OCI-LY3 (cell line): ENCODE results near the gene PEAK3.

Experiments used
- H2AFZ ChIP-seq: fragments of 200-600, 300-600 bp; shearing (Covaris generic); 2 replicates; pipeline ENCODE4 v1.6.0; 2014; ENCODE audit warnings: antibody characterized with exemption, low read depth, low read length
- H3K27ac ChIP-seq: fragments of 200-600, 300-600 bp; sonication (generic); 2 replicates; pipeline ENCODE4 v1.5.1; 2014; ENCODE audit warnings: mild to moderate bottlenecking, low read length, moderate library complexity, mixed read lengths
- H3K27me3 ChIP-seq: fragments of 200-600, 300-600 bp; sonication (generic); 2 replicates; pipeline ENCODE4 v1.6.1; 2014; ENCODE audit warnings: low read depth, low read length, mixed read lengths
- H3K36me3 ChIP-seq: fragments of 200-600, 300-600 bp; sonication (generic); replicated peaks from 2 replicates; pipeline ENCODE3; 2014; ENCODE audit warnings: low read depth, low read length, mixed read lengths
- H3K4me1 ChIP-seq: fragments of 300-600, 200-600 bp; sonication (generic); 2 replicates; pipeline ENCODE4 v1.6.1; 2014; ENCODE audit warnings: low read length, mixed read lengths
- H3K4me2 ChIP-seq: fragments of 200-600, 300-600 bp; sonication (generic); 2 replicates; pipeline ENCODE4 v1.6.1; 2014; ENCODE audit warnings: low read length, mixed read lengths
- H3K4me3 ChIP-seq: fragments of 300-600, 200-600 bp; sonication (generic); 2 replicates; pipeline ENCODE4 v1.5.1; 2014; ENCODE audit warnings: antibody characterized with exemption, mild to moderate bottlenecking, low read length, moderate library complexity
- H3K79me2 ChIP-seq: fragments of 300-600, 200-600 bp; shearing (Covaris generic); 2 replicates; pipeline ENCODE4 v1.6.1; 2014; ENCODE audit warnings: mild to moderate bottlenecking, low read length, mixed read lengths
- H3K9ac ChIP-seq: fragments of 300-600, 200-600 bp; shearing (Covaris generic); 2 replicates; pipeline ENCODE4 v1.6.0; 2014; ENCODE audit warnings: mild to moderate bottlenecking, low read length, moderate library complexity
- H3K9me3 ChIP-seq: fragments of 200-600, 300-600 bp; shearing (Covaris generic); 2 replicates; pipeline ENCODE4 v1.6.1; 2014; ENCODE audit warnings: low read length, mixed read lengths; ENCODE audit not compliant: insufficient read depth
- H4K20me1 ChIP-seq: fragments of 200-600, 300-600 bp; sonication (generic); 2 replicates; pipeline ENCODE4 v1.6.1; 2016; ENCODE audit warnings: low read length, mixed read lengths; ENCODE audit not compliant: insufficient read depth
- CTCF ChIP-seq: fragments of 200-600, 300-600 bp; sonication (generic); IDR thresholded peaks from 2 replicates; pipeline ENCODE4 v1.5.1; 2014; ENCODE audit warnings: antibody characterized with exemption, low read length, low read depth
- EZH2phosphoT487 ChIP-seq: fragments of 200-600 bp; shearing (Covaris generic); IDR thresholded peaks from 2 replicates; pipeline ENCODE4 v1.6.1; 2018; ENCODE audit warnings: antibody characterized with exemption, mixed run types, low read depth

The PEAK3 gene

GRCh38 chr19:2269244-2270156 lies 12.5 kb downstream of the PEAK3 start:
- 0 out of 2 replicates have a peak, but pooled peaks have one; percentile 5 for TF ChIP-seq CTCF
- TF ChIP-seq EZH2phosphoT487, result no peak
- H2AFZ ChIP-seq, result no peak overlapping the region
- H4K20me1 ChIP-seq, result peaks cover 47% of the 10 kb centered on the region
- H3K27me3 ChIP-seq, result no peaks in the 10 kb centered on the region
- peaks cover 52% of the 10 kb centered on the region for H3K79me2 ChIP-seq
- H3K9me3 ChIP-seq, result no peaks in the 10 kb centered on the region
- peak overlapping the region; percentile 91 for H3K4me3 ChIP-seq
- peak overlapping the region; percentile 70 for H3K4me2 ChIP-seq
- peak overlapping the region; percentile 87 for H3K27ac ChIP-seq
- H3K9ac ChIP-seq, result peak overlapping the region; percentile 96
- peaks cover 35% of the 10 kb centered on the region for H3K36me3 ChIP-seq
- peaks cover 59% of the 10 kb centered on the region for H3K4me1 ChIP-seq

- peak overlapping the region; percentile 68 for H3K9ac ChIP-seq
- peak overlapping the region; percentile 70 for H3K4me2 ChIP-seq
- TF ChIP-seq EZH2phosphoT487, result no peak
- TF ChIP-seq CTCF, result no peak
- peak overlapping the region; percentile 77 for H3K4me3 ChIP-seq
- H3K27ac ChIP-seq, result peak overlapping the region; percentile 7; the same call in 1 of the 2 replicates
- H3K9me3 ChIP-seq, result no peaks in the 10 kb centered on the region
- H4K20me1 ChIP-seq, result peaks cover 41% of the 10 kb centered on the region
- H3K79me2 ChIP-seq, result peaks cover 46% of the 10 kb centered on the region
- H3K27me3 ChIP-seq, result no peaks in the 10 kb centered on the region
- peaks cover 28% of the 10 kb centered on the region for H3K36me3 ChIP-seq
- H2AFZ ChIP-seq, result peak overlapping the region; percentile 33
- H3K4me1 ChIP-seq, result peaks cover 57% of the 10 kb centered on the region
Measured at GRCh38 chr19:2268861-2269243, 13.1 kb downstream of the PEAK3 start.

GRCh38 chr19:2268480-2268830 lies 13.5 kb downstream of the PEAK3 start:
- Histone ChIP-seq H3K27me3 (no peaks in the 10 kb centered on the region), H3K9ac (peak overlapping the region; percentile 68), H3K36me3 (peaks cover 28% of the 10 kb centered on the region), H3K27ac (no peak overlapping the region), H3K4me1 (peaks cover 55% of the 10 kb centered on the region), H3K79me2 (peaks cover 43% of the 10 kb centered on the region), H3K4me2 (peak overlapping the region; percentile 70), H3K9me3 (no peaks in the 10 kb centered on the region), H4K20me1 (peaks cover 38% of the 10 kb centered on the region), H2AFZ (peak overlapping the region; percentile 33; the same call in 1 of the 2 replicates), H3K4me3 (peak overlapping the region; percentile 77)
- TF ChIP-seq CTCF, result no peak
- no peak for TF ChIP-seq EZH2phosphoT487

- no peak for TF ChIP-seq CTCF
- TF ChIP-seq EZH2phosphoT487, result no peak
- peak overlapping the region; percentile 59 for H3K4me2 ChIP-seq
- H3K79me2 ChIP-seq, result peaks cover 24% of the 10 kb centered on the region
- peak overlapping the region; percentile 82; the same call in 1 of the 2 replicates for H2AFZ ChIP-seq
- H3K27me3 ChIP-seq, result no peaks in the 10 kb centered on the region
- H3K4me3 ChIP-seq, result peak overlapping the region; percentile 32
- H3K9ac ChIP-seq, result peak overlapping the region; percentile 34; the same call in 1 of the 2 replicates
- peak overlapping the region; percentile 1; the same call in 1 of the 2 replicates for H3K27ac ChIP-seq
- peaks cover 18% of the 10 kb centered on the region for H4K20me1 ChIP-seq
- H3K36me3 ChIP-seq, result peaks cover 14% of the 10 kb centered on the region
- no peaks in the 10 kb centered on the region for H3K9me3 ChIP-seq
- H3K4me1 ChIP-seq, result peaks cover 36% of the 10 kb centered on the region
Measured at GRCh38 chr19:2266183-2266993, 15.6 kb downstream of the PEAK3 start.
